ENCODE data around the gene MDM2.

MDM2 gene

DNA sequence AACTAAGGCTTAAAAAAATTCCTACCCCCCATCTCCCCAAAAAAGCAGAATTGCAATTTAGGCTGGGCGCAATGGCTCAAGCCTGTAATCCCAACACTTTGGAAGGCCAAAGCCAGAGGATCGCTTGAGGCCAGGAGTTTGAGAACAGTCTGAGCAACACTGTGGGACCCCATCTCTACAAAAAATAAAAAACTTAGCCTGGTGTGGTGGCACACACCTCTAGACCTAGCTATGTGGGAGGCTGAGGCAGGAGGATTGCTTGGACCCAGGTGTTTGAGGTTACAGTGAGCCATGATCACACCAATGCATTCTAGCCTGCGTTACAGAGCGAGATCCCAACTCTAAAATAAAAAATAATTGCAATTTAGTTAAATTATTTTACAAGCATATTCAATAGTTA lies 70.9 kb downstream of the MDM2 start:
- DNase-seq (ENCODE audit: low spot score) = no peak

DNA sequence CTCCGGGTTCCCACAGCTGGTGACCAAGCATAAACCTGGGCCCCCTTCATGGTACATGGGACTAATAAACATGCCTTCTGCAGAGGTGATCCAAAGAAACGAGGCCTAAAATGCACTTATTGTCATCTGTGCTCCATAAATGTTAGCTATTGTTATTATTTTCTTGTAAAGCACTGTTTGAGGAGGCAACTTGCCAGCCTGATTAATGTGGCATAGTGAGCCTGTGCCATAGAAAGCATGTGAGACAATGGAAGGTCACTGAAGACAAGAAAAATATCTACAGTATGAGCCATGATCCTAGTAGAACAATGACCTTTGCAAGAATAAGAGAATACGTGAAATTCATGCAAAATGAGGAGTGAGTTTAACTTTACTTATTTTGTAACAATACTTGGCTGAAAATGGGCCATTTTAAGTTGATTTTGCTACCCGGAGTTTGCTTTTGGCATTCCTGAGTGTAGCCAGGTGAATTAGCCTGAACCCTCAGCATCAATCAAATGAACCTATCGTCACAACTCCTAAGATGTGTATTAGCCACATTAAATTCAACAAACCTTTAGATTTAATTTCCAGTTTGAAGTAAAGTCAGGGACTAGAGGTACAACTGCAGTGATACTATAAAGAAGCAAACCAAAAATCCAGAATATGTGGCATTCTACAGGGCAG lies 72.8 kb downstream of the MDM2 start:
- no peak for DNase-seq (ENCODE audit: low spot score)

DNA sequence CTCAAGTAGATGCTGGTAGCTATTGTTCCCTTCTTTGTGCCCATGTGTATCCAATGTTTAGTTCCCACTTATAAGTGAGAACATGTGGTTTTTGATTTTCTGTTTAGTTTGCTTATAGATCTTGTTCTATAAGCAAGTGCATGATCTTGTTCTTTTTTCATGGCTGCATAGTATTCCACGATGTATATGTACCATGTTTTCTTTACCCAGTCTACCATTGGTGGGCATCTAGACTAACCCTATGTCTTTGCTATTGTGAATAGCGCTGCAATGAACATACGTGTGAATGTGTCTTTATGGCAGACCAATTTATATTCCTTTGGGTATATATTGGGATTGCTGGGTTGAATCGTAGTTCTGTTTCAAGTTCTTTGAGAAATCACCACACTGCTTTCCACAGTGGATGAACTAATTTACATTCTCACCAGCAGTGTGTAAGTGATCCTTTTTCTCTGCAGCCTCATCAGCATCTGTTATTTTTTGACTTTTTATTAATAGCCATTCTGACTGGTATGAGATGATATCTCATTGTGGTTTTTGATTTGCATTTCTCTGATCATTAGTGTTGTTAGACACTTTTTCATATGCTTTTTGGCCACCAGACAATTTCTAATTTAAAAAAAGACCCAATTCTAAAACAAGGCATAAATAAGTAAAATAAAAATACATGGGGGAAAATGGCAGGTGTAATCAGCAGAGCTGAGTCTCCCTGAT lies 74.4 kb downstream of the MDM2 start:
- DNase-seq (ENCODE audit: low spot score) = no peak

DNA sequence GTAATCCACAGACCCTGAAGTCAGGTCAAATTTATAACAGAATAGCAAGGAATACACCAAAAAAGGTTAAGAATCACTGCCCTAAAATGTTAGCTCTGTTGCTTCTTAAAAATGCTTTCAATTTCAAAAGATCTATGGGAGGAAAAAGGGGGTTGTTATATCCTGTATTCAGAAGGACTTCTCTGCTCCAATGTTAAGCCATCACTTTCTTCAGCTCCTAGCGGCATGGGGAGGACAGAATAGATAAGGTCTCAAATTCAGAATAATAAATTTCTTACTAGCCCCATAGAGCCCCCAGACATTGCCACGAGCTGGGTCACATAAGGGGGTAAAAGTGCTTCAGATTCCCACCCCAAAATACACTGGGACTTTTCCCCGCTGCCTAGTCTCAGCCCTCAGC lies 75.2 kb downstream of the MDM2 start:
- no peak for DNase-seq (ENCODE audit: low spot score)

DNA sequence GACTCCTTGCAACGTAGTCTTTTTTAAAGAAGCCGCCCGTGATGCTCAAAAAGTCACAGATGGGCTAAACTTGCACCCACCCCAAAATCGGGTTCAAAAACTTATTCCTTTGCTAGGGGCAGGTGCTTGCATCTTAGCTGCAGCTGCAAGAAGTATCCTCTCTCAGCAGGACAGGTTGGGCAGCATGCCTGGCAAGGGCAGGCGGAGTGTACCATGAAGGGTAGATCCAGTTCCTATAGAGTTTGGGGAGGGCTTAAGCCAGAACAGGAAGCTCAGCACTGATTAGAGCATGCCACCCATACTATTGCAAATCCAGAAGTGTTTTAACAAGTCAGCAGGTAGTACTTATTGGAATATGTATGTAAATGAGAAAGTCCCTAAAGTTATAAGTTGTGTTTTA lies 76.3 kb downstream of the MDM2 start:
- DNase-seq (ENCODE audit: low spot score) = no peak

DNA sequence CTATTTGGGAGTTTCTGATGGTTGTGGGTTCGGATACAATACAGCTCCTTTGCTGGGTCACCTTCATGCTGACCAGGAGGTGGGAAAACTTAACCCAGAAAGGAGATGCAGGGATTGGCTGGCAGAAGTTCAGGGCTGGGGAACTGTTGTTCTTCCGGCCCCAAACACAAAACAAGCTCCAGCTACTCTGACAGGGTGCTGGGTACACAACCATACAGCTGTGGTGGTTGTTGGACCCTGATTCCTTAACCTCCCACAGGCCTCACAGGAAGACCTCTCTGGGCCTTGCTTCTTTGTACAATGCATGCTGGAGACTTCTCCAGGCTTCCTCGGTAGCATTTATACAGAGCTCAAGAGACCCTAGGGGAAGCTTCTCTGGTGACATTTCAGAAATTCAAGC lies 77.4 kb downstream of the MDM2 start:
- no peak for DNase-seq (ENCODE audit: low spot score)

DNA sequence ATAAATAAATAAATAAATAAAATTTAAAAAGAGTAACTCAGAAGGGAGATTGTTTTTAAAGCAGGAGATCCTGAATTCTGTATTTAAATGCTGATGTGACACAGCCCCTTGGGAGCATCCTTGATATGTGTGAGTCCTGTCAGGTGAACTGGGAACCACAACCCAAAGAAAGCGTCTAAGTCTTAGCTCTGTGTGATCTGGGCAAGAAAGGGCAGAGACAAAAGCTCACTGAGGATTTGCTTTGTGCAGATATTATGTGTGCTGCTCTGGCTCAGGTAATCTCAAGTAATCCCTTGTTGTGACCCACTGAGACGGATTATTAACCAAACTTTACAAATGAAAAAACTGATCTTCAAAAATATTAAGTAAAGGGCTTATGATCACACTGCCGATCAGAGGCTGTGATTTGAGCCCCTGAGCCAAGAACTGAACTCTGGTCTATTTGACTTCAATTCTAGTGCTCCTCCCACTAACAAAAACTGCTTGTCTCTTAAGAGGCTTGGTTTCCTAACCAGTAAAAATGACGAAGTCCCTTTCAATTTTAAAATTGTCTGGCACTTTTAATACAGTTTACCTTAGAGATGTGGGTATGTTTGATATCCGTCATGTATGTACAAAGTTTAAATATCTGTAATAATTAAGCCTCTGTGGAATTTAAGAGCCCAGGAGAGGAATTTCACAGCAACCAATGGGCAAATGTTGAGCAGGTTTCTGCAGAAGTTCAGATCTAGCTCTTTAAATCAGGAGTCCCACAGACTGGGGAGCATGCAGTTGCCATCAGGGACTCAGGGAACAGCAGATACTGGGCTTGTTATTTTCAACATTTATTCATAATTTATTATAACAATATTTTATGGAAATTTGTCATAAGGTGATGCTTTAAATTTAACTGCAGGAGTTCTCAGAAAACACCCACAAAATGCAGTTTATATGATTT lies 78.9 kb downstream of the MDM2 start:
- no peak for DNase-seq (ENCODE audit: low spot score)

DNA sequence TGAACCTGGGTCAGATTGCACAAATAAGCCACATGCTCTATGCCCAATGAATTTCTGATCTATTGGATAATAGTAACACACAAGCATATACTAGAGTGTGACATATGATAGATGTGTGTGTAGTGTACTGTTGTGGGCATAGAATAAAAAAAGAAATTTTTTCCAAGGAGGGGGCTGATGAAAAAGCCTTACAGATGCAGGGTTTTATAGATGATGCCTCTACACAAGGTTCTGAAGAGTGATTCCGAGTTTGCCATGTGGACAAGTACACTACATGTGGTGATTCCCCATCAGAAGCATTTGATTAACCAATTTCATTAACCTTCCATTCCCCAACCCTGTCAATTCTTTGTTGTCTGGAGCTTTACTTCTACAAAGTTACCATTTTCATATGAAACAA lies 79.7 kb downstream of the MDM2 start:
- DNase-seq (ENCODE audit: low spot score) = no peak

DNA sequence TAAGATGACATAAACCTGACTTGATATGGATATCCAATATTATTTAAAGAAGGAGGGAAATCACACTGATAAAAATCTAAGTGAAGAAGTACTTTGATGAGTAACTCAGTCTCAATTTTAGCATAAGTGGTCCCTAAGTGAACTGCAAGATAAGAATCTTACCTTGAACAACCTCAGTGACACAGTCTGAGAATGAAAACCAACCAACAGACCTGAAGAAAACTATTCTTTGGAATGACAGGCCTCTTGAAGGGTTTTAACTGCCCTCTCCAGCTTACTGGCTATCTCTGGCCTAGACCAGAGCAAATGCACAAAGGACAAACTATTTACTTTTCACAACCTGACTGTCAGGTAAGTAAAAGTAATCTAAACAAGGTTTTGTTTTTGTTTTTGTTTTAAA lies 80.3 kb downstream of the MDM2 start:
- no peak for DNase-seq (ENCODE audit: low spot score)

DNA sequence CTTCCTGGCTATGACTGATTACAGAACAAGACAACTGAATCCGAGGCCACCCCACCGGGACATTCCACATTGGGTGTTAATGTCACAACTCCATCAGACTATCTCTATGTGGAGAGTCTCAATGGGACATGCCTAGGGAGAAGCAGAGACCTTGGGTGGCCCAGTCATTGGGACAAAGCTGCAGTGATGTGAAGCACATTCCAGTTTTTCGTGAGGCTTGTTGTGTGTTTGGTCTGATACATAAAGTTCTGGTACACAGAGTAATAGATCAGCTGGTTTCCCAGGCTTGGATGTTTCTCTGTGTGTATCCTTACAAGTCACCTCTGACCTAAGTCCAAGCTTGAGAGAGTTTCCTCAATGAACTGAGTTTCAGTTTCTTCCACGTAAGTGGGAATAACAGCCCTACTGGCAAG lies 82.7 kb downstream of the MDM2 start:
- no peak for DNase-seq (ENCODE audit: low spot score)

DNA sequence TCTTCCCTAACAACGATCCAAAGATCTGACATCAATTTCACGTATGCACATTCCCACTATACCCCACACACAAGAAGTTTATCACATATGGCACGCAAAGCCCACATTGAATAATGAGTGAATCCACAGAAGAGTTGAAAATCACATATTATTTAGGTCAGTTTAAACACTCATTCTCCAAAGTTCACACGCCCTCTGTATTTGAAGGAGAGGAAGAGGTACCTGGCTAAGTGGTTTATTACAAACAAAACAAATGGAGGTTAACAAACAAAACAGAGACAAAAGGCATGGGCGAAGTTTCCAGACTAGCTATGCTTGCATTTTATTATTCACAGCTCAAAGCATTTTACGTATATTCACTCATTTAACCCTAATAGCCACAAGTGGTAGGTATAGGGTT lies 83.2 kb downstream of the MDM2 start:
- no peak for DNase-seq (ENCODE audit: low spot score)

DNA sequence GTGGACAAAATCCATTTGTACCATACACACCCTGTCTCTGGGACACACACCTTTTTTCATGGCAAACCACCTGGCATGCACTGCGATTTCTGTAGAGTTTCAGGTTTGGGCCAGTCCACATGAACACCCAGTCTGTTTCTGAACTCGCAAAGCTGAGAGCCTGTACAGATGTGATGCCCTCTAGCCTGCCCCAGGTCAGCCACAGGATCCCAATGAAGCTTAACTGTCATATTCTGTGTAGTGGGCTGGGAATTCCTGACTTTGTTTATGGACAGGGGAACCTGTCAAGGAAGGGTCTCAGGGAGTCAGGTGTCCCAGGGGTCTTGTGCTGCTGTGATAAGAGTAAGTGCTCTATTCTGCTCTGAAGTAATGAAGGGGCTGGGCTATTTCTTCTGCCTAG lies 85.2 kb downstream of the MDM2 start:
- DNase-seq (ENCODE audit: low spot score) = no peak

DNA sequence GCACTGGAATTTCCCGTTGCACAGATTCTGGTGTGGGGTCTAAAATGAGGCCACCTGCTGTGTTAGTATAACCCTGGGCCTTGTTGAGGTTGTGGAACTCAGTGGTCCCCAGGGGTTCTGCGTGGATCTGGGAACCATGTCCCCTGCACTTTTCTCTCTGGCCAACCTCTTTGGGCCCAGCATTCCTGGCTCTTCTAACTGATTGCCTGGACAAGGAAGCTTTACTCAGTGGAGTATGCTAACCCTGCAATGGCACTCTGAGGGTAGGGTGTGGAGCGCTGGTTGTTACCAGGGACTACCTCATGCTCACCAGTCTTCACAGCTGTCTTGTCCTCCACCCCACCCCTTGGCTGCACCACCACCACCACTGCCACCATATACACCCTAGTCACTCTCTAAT lies 85.8 kb downstream of the MDM2 start:
- no peak for DNase-seq (ENCODE audit: low spot score)

DNA sequence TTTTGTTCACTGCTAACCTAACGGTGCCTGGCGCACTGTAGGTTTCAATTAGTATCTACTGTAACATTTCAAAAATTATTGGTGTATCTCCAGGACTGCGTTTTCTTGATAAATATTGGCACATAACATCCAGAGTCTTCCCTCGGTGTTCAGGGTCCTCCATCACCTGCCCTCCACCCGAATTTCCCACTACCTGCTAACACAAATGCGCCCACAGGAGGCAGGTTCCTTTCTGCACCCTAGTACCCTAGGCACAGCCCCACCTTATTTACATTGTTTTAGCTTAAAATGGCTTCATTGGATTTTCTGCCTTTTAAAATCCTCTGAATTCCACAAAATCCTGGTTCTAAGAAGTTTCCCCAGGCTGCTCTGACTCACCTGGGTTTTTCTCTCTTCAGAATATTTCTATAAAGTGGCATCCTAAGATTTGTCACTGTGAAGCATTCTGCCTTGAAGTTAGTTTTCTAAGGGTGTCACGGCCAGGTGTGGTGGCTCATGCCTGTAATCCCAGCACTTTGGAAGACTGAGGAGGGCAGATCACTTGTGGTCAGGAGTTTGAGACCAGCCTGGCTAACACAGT lies 86.4 kb downstream of the MDM2 start:
- DNase-seq (ENCODE audit: low spot score) = no peak

DNA sequence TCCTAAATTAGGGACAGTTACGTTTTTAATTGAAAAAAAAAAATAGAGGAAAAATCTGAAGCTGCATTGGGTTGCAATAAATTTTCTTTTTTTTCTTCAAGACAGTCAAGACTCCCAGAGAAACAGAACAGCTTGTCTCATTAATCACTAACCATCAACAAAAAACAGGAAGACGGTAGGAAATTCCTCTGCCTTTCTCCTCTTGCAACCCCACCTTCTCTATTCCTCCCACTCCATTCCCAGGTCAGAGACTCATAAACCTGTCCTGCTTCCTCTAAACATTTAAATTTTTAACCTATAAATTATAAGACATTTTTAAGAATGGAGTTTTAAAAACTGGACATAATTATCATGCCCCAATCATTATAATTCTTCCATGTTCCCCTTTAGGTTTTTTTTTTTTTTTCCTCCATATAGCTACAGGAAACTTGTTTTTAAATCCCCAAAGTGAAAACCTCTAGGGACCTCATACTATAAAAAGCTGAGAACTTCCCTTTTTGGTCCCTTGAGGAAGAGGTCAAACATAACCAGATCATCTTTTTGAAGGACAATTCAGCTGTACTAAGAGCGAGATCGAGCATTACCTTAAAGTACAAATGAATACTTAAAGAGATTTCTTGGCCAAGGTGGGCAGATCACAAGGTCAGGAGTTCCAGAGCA lies 89.0 kb downstream of the MDM2 start:
- DNase-seq (ENCODE audit: low spot score) = no peak

DNA sequence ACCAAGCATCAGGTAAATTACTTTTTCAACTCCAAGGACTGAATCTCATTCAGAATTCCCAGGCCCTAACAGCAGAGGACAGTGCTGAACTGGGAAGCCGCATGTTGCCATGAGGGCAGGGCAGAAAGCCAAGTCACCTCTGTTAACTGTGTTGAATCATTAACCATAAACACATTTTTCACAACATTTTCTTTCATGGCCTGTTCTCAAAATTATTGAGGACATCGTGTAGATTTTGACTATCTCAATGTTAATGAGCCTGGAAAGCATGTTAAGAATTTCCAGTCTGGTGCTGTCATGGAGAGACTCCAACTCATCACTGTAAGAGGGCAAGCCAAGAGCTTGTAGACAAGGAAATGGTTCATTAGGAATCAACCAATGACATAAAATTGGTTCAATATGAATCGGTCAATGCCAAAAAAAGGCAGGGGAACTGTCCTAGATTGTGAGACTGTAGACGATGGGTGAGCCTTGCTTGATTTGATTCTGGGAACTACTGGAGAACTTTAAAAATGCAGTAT lies 91.3 kb downstream of the MDM2 start:
- DNase-seq (ENCODE audit: low spot score) = no peak

DNA sequence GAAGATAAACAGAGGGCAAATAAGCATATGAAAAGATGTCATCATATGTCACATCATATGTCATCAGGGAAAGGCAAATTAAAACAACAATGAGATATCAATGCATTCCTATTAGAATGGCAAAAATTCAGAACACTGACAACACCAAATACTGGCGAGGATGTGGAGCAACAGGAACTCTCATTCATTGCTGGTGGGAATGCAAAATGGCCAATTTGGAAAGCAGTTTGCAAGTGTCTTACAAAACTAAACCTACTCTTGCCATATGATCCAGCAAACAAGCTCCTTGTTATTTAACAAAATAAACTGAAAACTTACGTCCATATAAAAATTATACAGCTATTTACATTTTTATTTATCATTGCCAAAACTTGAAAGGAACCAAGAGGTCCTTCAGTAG lies 92.3 kb downstream of the MDM2 start:
- no peak for DNase-seq (ENCODE audit: low spot score)
